ENCODE data around the gene PPP1R3G. TPM values are rescaled to one million over a fixed set of nuclear protein-coding genes. Genes with fewer than 3 reads are reported as not detected.
A peak's percentile ranks its signal among the peaks of the same experiment; 100 is the strongest.

Gene PPP1R3G
- total RNA-seq, 2 donors from 2014 or later: 0.07 to 0.47 TPM

- ATAC-seq (peak in 1 of 2 donors; percentile 38), DNase-seq (ENCODE audit: low spot score in 2 of 2) (no peak)
- Mint-ChIP-seq H3K9me3 (peaks cover 0 to 2% of the 10 kb centered on the region in 2 donors), H3K36me3 (peaks cover 0 to 13% of the 10 kb centered on the region in 2 donors), H3K27ac (no peak overlapping the region)
Observed at GRCh38 chr6:5084360-5084780, 771 bp upstream of the PPP1R3G start.

DNA sequence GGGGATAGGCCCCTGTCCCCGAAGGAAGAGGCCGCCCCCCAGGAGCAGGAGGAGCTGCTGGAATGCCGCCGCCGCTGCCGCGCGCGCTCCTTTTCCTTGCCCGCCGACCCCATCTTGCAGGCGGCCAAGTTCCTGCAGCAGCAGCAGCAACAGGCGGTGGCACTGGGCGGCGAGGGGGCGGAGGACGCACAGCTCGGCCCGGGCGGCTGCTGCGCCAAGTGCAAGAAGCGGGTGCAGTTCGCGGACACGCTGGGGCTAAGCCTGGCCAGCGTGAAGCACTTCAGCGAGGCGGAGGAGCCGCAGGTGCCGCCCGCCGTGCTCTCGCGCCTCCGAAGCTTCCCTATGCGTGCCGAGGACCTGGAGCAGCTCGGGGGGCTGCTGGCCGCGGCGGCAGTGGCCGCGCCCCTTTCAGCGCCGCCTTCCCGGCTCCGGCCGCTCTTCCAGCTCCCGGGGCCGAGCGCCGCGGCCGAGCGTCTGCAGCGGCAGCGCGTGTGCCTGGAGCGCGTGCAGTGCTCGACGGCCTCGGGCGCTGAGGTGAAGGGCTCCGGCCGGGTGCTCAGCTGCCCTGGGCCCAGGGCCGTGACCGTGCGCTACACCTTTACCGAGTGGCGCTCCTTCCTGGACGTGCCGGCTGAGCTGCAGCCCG is 630 bp downstream of the PPP1R3G start:
- Mint-ChIP-seq H3K36me3 (peaks cover 0 to 13% of the 10 kb centered on the region in 2 donors), H3K9me3 (no peaks in the 10 kb centered on the region), H3K27ac (no peak overlapping the region)
- ATAC-seq (peak in 1 of 2 donors; percentile 54), DNase-seq (ENCODE audit: low spot score in 2 of 2) (peak in 1 of 2 donors; percentile 26)

- no peaks in the 10 kb centered on the region for H3K9me3 Mint-ChIP-seq
- ATAC-seq (no peak), DNase-seq (ENCODE audit: low spot score in 2 of 2) (peak in 1 of 2 donors; percentile 9)
- H3K36me3 Mint-ChIP-seq: peaks cover 0 to 13% of the 10 kb centered on the region in 2 donors
- no peak overlapping the region for H3K27ac Mint-ChIP-seq
Observed at GRCh38 chr6:5086294-5086890, 1.3 kb downstream of the PPP1R3G start.

GRCh38 chr6:5087389-5087788 is 2.2 kb downstream of the PPP1R3G start:
- H3K27ac Mint-ChIP-seq: no peak overlapping the region
- H3K9me3 Mint-ChIP-seq: no peaks in the 10 kb centered on the region
- no peak for ATAC-seq
- H3K36me3 Mint-ChIP-seq: peaks cover 0 to 13% of the 10 kb centered on the region in 2 donors
- no peak for DNase-seq (ENCODE audit: low spot score in 2 of 2)

DNA sequence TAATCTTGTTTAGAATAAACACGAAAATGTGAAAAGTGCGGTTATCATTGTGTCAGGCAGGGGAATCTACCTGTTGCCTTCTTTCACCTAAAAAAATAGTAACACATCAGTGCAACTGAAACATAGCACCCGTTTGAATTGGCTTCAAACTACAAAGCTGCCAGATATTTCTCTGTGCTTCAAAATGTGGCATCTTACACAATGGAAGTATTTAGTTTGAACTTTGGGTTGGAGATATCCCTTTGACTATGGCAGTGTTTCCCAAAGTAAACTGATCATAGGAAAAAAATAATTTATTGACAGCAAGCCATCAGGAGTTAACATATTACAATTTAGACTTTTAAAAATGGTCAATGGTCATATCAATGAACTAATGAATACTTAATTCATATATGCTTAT is 3.6 kb downstream of the PPP1R3G start:
- ATAC-seq: no peak
- no peak for DNase-seq (ENCODE audit: low spot score in 2 of 2)
- Mint-ChIP-seq H3K27ac (no peak overlapping the region), H3K9me3 (no peaks in the 10 kb centered on the region), H3K36me3 (peaks cover 0 to 7% of the 10 kb centered on the region in 2 donors)

DNA sequence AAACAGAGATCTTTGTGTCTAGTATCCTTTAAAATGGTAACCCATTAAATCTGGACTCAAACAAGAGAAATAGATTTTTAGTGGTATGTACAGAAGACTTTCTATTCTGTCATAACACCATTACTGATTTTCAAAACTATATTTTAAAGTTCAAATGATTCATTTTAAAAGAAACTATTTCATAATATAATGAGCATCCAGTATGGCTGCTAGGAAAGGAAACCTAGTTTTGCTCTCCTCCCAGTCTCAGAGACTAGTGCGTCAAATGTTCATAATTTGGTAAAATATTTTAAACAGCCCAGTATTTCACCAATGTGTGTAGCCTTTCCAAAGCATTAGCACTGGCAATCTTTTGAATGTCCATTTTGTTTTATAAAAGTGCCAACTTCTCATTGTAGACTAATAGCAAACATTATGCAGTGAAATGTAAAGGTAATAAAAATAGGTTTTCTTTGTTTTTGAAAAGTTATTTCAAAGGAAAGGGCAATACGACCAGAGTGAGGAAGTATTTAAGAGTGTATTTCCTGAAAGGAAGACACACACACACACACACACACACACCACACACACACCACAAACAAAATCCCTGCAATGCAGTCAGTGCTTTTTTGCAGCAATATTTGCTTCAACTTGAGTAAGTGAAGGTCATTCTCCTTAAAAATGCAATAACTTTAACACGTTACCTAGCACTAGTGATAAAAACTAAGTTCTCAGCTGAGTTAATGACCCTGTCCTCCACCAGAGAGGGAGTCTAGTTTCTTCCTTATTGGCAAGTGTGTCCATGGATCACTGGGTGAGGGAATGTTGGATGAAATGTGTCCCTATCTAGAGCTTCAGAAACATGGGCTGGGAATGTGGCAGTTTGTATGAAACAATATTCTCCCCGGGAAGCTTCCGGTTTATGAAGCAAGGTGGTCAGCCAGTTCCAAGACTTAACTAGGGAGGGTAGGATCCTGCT is 4.6 kb downstream of the PPP1R3G start:
- H3K27ac Mint-ChIP-seq: no peak overlapping the region

DNA sequence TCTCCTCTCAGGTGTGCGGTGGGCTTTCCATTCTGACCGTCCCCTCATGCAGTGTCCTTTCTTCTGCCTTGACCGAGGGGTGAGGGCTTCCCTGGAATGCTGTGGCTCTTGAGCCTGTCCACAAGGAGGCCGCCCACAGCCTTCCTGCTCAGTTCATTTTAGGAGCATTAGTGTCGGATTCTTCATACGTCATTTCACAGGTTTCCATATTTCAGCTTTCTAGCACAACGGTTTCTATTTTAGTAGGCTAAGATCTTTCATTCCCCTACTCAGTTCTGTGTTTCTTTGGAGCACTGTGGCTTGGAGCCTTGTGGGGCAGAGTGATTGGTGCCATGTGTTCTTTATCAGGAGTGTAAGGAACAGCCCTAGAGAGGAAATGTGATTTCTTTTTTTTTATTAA is 5.5 kb downstream of the PPP1R3G start:
- H3K27ac Mint-ChIP-seq: no peak overlapping the region
- no peaks in the 10 kb centered on the region for H3K9me3 Mint-ChIP-seq
- H3K36me3 Mint-ChIP-seq: peaks cover 0 to 5% of the 10 kb centered on the region in 2 donors
- no peak for DNase-seq (ENCODE audit: low spot score in 2 of 2)
- peak in 1 of 2 donors; percentile 64 for ATAC-seq

More for the DNA sequence above, 4.6 kb downstream of the PPP1R3G start:
- no peak for DNase-seq (ENCODE audit: low spot score in 2 of 2)
- H3K36me3 Mint-ChIP-seq: peaks cover 0 to 5% of the 10 kb centered on the region in 2 donors
- ATAC-seq: no peak
- no peaks in the 10 kb centered on the region for H3K9me3 Mint-ChIP-seq

- no peak for ATAC-seq
- Mint-ChIP-seq H3K27ac (no peak overlapping the region), H3K36me3 (peaks cover 0 to 2% of the 10 kb centered on the region in 2 donors), H3K9me3 (no peaks in the 10 kb centered on the region)
- no peak for DNase-seq (ENCODE audit: low spot score in 2 of 2)
Observed at GRCh38 chr6:5091210-5092069, 6.3 kb downstream of the PPP1R3G start.

GRCh38 chr6:5093231-5094015 is 8.3 kb downstream of the PPP1R3G start:
- ATAC-seq (no peak), DNase-seq (ENCODE audit: low spot score in 2 of 2) (no peak)
- Mint-ChIP-seq H3K9me3 (no peaks in the 10 kb centered on the region), H3K27ac (no peak overlapping the region), H3K36me3 (no peaks in the 10 kb centered on the region)

DNA sequence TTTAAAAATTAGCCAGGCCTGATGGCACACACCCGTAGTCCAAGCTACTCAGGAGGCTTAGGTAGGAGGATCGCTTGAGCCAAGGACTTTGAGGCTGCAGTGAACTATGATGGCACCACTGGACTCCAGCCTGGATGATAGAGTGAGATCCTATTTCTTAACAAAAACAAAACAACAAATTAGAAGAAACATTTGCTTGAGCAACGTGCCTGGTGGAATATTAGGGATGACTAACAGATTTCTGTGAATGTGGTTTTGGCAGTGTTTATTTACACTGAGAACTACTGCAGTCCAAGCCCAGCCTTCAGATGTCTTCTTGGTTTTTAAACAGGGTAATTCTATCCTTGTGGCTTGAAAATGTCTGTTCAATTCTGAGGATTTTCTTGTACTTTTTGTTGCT is 9.2 kb downstream of the PPP1R3G start:
- Mint-ChIP-seq H3K36me3 (no peaks in the 10 kb centered on the region), H3K9me3 (no peaks in the 10 kb centered on the region), H3K27ac (no peak overlapping the region)
- DNase-seq (ENCODE audit: low spot score in 2 of 2): no peak
- no peak for ATAC-seq

DNA sequence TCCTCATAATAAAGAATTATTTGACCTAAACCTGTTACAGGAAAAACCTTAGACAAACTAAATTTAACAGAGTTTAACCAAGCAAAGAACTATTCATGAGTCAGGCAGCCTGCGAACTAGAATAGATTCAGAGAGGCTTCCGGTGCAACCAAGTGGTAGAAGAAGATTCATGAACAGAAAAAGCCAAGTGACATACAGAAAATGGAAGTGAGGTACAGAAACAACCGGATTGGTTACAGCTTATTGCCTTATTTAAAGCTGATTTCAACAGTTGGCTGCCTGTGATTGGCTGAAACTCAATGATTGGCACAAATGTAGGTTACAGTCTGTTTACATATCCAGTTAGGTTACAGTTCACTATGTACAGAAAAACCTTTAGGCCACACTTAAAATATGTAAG is 10.1 kb downstream of the PPP1R3G start:
- H3K27ac Mint-ChIP-seq: no peak overlapping the region
- ATAC-seq: no peak
- H3K36me3 Mint-ChIP-seq: no peaks in the 10 kb centered on the region
- no peaks in the 10 kb centered on the region for H3K9me3 Mint-ChIP-seq
- no peak for DNase-seq (ENCODE audit: low spot score in 2 of 2)

DNA sequence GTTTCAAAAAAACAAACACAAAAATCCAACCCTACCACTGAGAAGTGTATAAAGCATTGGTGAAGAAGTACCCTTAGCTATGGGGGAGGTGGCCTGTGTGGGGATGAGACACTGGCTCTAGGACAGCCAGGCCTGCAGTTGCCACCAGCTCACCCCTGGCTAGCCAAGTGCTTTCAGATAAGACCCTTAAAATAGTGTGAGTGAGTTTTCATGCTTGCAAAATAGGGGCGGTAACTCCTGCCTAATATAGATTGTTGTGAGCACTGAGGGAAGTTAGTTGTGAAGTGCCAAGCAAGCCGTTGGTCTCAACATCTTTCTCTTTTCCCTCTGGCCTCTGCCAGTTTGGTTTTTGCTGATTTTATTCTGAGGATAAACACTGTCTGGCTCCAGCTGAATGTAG is 11.3 kb downstream of the PPP1R3G start:
- ATAC-seq (no peak), DNase-seq (ENCODE audit: low spot score in 2 of 2) (no peak)
- H3K9me3 Mint-ChIP-seq: no peaks in the 10 kb centered on the region
- H3K27ac Mint-ChIP-seq: no peak overlapping the region
- H3K36me3 Mint-ChIP-seq: no peaks in the 10 kb centered on the region

DNA sequence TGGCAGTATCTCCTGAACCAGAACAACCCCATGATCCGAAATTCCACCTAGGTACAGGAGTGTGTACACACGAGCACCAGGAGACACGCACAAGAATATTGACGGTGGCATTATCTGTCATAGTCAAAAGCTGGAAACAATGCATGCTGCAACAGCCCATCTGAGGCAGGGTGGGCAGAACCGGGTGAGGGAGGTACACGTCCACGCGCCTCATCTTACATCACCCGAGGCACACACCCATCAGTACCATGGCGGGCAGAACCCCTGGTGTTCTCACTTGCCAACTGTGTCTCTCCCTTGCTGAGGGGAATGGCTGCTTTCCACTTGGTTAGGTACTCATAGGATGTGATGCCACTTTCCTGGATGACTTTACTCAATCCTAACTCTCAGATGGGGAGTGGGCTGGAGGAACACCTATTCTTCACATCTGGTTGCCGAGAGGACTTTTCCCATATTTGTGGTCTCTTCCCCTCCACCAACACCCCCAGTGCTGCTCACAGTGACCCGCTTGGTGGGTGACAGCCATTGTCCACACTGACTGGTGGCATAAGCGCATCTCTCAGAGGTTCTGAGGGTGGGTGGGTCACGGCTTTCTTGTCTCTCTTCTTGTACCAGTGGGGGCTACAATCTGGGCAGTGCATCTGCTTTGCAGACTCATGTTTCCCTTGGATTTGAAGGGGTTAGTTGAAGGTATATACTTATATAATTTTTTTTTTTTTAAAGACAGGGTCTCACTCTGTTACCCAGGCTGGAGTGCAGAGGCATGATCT is 13.5 kb downstream of the PPP1R3G start:
- peaks cover 0 to 4% of the 10 kb centered on the region in 2 donors for H3K36me3 Mint-ChIP-seq
- DNase-seq (ENCODE audit: low spot score in 2 of 2) (no peak), ATAC-seq (no peak)
- no peak overlapping the region for H3K27ac Mint-ChIP-seq
- no peaks in the 10 kb centered on the region for H3K9me3 Mint-ChIP-seq

DNA sequence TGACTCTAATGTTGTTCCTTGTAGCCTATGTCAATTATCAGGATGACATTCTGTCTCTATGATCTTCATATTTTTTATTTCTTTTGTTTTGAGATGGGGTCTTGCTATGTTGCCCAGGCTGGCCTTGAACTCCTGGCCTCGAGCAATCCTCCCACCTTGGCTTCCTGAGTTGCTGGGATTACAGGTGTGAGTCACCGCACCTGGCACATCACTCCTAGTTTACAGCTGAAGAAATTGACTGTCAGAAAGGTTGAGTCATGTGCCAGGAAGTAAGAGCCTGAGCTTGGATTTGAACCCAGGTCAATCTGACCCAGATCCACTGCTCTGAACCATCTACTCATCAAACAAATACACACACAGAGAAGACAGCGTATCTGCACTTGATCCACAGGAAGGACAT is 14.4 kb downstream of the PPP1R3G start:
- Mint-ChIP-seq H3K36me3 (peaks cover 0 to 4% of the 10 kb centered on the region in 2 donors), H3K9me3 (no peaks in the 10 kb centered on the region), H3K27ac (no peak overlapping the region)
- ATAC-seq (no peak), DNase-seq (ENCODE audit: low spot score in 2 of 2) (no peak)

- DNase-seq (ENCODE audit: low spot score in 2 of 2) (no peak), ATAC-seq (no peak)
- Mint-ChIP-seq H3K27ac (no peak overlapping the region), H3K36me3 (peaks cover 0 to 4% of the 10 kb centered on the region in 2 donors), H3K9me3 (no peaks in the 10 kb centered on the region)
Observed at GRCh38 chr6:5100806-5101205, 15.7 kb downstream of the PPP1R3G start.
